Endothelial cell of umbilical vein (primary cell): ENCODE data around the gene GOLGA3. TPM values are rescaled to one million over a fixed set of nuclear protein-coding genes. Genes with fewer than 3 reads are reported as not detected.

Experiments
- BruUV-seq: library from RNA; stranded (reverse); fragments of 400-500 nt; replicated peaks from 2 replicates; lab custom pipeline; 2021; lab: Mats Ljungman, UMichigan
- CTCF ChIA-PET: fragments of 300-600, 350-600 bp; sonication (Branson Sonifier 250); formaldehyde crosslinking; loops from one replicate; lab custom pipeline; 2021; ENCODE audit warnings: antibody characterized with exemption, inconsistent platforms; lab: Charles Lee
- POLR2A ChIA-PET: fragments of 300-600, 350-600 bp; sonication (Branson Sonifier 250); formaldehyde crosslinking; loops from one replicate; lab custom pipeline; 2021; ENCODE audit warnings: antibody characterized with exemption, inconsistent platforms; lab: Charles Lee
- DNase-seq: peaks from one replicate; pipeline ENCODE4 v3.0.0-alpha.2; 2011; ENCODE audit warnings: low read depth, low spot score
- FAIRE-seq: peaks from 2 replicates; lab custom pipeline; 2011; peaks lifted over from hg19 to GRCh38; lab: Jason Lieb, UNC
- H2AFZ ChIP-seq: 2 replicates; pipeline ENCODE4 v1.6.0; 2012; ENCODE audit warnings: low read depth, low read length, control low read depth, inconsistent platforms
- H3K27ac ChIP-seq: 2 replicates; pipeline ENCODE4 v1.5.1; 2011; ENCODE audit warnings: low read depth, mild to moderate bottlenecking, control low read depth, low read length, moderate library complexity; ENCODE audit not compliant: insufficient read depth
- H3K27me3 ChIP-seq, 2 experiments: 2 replicates each; pipeline versions ENCODE4 v1.6.0 to v1.6.1; 2011; ENCODE audit warnings: low read length in 2 of 2, mixed read lengths in 1 of 2; ENCODE audit not compliant: control insufficient read depth in 2 of 2, insufficient read depth in 2 of 2
- H3K36me3 ChIP-seq, 2 experiments: 2 replicates in 1 of 2; 3 replicates in 1 of 2; pipeline ENCODE4 v1.5.1; 2011; ENCODE audit warnings: low read length in 2 of 2, mild to moderate bottlenecking in 1 of 2, moderate library complexity in 1 of 2; ENCODE audit not compliant: control insufficient read depth in 2 of 2, insufficient read depth in 2 of 2; ENCODE audit errors: extremely low read depth in 1 of 2
- H3K4me1 ChIP-seq: 3 replicates; pipeline ENCODE4 v1.5.1; 2011; ENCODE audit warnings: mild to moderate bottlenecking, low read length; ENCODE audit not compliant: control insufficient read depth, insufficient read depth; ENCODE audit errors: extremely low read depth
- H3K4me2 ChIP-seq: 2 replicates; pipeline ENCODE4 v1.6.1; 2011; ENCODE audit warnings: low read length, control low read depth, mixed read lengths; ENCODE audit not compliant: insufficient read depth
- H3K4me3 ChIP-seq, 3 experiments: fragments of 200-600 bp in 1 of 3; sonication (generic), shearing (Covaris generic) in 1 of 3; replicated peaks in 1 of 3; 2 replicates each; pipeline ENCODE4 v1.5.1; 2011 to 2016; ENCODE audit warnings: control low read depth in 3 of 3, low read length in 3 of 3, mild to moderate bottlenecking in 2 of 3, inconsistent platforms in 1 of 3, low read depth in 1 of 3, moderate library complexity in 1 of 3; ENCODE audit not compliant: insufficient read depth in 1 of 3
- H3K79me2 ChIP-seq: 2 replicates; pipeline ENCODE4 v1.6.0; 2012; ENCODE audit warnings: low read length, inconsistent platforms; ENCODE audit not compliant: control insufficient read depth, insufficient read depth
- H3K9ac ChIP-seq: replicated peaks from 2 replicates; pipeline ENCODE3; 2011; ENCODE audit warnings: low read length, control low read depth; ENCODE audit not compliant: insufficient read depth; ENCODE audit errors: extremely low read depth
- H3K9me1 ChIP-seq: replicated peaks from 3 replicates; pipeline ENCODE4 v1.6.0; 2011; ENCODE audit warnings: mild to moderate bottlenecking, low read length; ENCODE audit not compliant: control insufficient read depth, insufficient read depth; ENCODE audit errors: extremely low read depth
- H3K9me3 ChIP-seq: replicated peaks from 2 replicates; pipeline ENCODE4 v1.5.1; 2012; ENCODE audit warnings: low read length, inconsistent platforms; ENCODE audit not compliant: control insufficient read depth, insufficient read depth
- H4K20me1 ChIP-seq: replicated peaks from 2 replicates; pipeline ENCODE3; 2011; ENCODE audit warnings: mild to moderate bottlenecking, low read length; ENCODE audit not compliant: control insufficient read depth, insufficient read depth; ENCODE audit errors: extremely low read depth
- EZH2 ChIP-seq: IDR thresholded peaks from 2 replicates; pipeline ENCODE4 v1.6.1; 2012; ENCODE audit warnings: borderline replicate concordance, low read depth, mild to moderate bottlenecking, moderate library complexity, low read length, inconsistent platforms; ENCODE audit not compliant: severe bottlenecking
- FOS ChIP-seq: IDR thresholded peaks from 2 replicates; pipeline ENCODE4 v1.6.1; 2011; ENCODE audit warnings: mild to moderate bottlenecking, low read length, moderate library complexity, borderline replicate concordance; ENCODE audit not compliant: insufficient read depth
- GATA2 ChIP-seq: IDR thresholded peaks from 2 replicates; pipeline ENCODE4 v1.7.0; 2011; ENCODE audit warnings: low read depth, mild to moderate bottlenecking, moderate library complexity, mixed read lengths, low read length; ENCODE audit not compliant: insufficient read length, insufficient read depth
- JUN ChIP-seq: IDR thresholded peaks from 2 replicates; pipeline ENCODE4 v1.6.1; 2011; ENCODE audit warnings: borderline replicate concordance, low read depth; ENCODE audit not compliant: insufficient read length, insufficient read depth
- MYC ChIP-seq: IDR thresholded peaks from one replicate; pipeline ENCODE4 v1.6.1; 2011; ENCODE audit warnings: mild to moderate bottlenecking, low read depth, low read length
- POLR2A ChIP-seq: IDR thresholded peaks from 2 replicates; pipeline ENCODE4 v1.6.1; 2012; ENCODE audit warnings: low read depth, mild to moderate bottlenecking, control low read depth, low read length
- POLR2AphosphoS5 ChIP-seq: IDR thresholded peaks from 2 replicates; pipeline ENCODE4 v1.6.1; 2012; ENCODE audit warnings: low read depth, mild to moderate bottlenecking, control low read depth, low read length, moderate library complexity; ENCODE audit not compliant: insufficient read depth
- dilution Hi-C: fragments of 300-500 bp; cut with MboI; formaldehyde crosslinking; loops from one replicate; pipeline ENCODE4 v1.15.0; 2019; ENCODE audit warnings: low sequenced_read_pairs; ENCODE audit not compliant: extremely low pct_ligation_motif_present
- intact Hi-C: fragments of 100-400 bp; cut with micrococcal nuclease; formaldehyde crosslinking; loops from one replicate; pipeline ENCODE4 v1.10.0; 2022
- polyA plus RNA-seq, 4 experiments: library from polyadenylated mRNA; depleted of rRNA in 3 of 4; stranded (reverse) in 3 of 4; unstranded in 1 of 4; fragments of >200 nt; gene quantifications; 2 replicates each; pipeline versions ENCODE4 v1.2.1 to v1.2.3, GENCODE V29; 2011 to 2012; ENCODE audit warnings: missing spikeins in 1 of 4
- total RNA-seq: library from RNA; stranded (reverse); gene quantifications from 2 replicates; pipeline ENCODE4 v1.2.3, GENCODE V29; 2021
- TF ChIP-seq, protein P1 (sequence below), 2 donors: IDR thresholded peaks; 1 replicate in 1 of 2; 2 replicates in 1 of 2; pipeline ENCODE4 v1.5.1; 2011; ENCODE audit warnings: low read length in 2 of 2, mild to moderate bottlenecking in 2 of 2, moderate library complexity in 2 of 2, control low read depth in 1 of 2, inconsistent platforms in 1 of 2, low read depth in 1 of 2; ENCODE audit not compliant: insufficient read depth in 1 of 2; ENCODE audit errors: extremely low read depth in 1 of 2
- TF ChIP-seq, protein P2 (sequence below): IDR thresholded peaks from 2 replicates; pipeline ENCODE4 v1.6.1; 2011; ENCODE audit not compliant: insufficient read depth, insufficient read length

Gene GOLGA3
- total and polyA plus RNA-seq, 2 donors (not counting 3 experiments of a cell fraction or from before 2014, with no cell fraction given) = 18.4 to 86.0 TPM

DNA sequence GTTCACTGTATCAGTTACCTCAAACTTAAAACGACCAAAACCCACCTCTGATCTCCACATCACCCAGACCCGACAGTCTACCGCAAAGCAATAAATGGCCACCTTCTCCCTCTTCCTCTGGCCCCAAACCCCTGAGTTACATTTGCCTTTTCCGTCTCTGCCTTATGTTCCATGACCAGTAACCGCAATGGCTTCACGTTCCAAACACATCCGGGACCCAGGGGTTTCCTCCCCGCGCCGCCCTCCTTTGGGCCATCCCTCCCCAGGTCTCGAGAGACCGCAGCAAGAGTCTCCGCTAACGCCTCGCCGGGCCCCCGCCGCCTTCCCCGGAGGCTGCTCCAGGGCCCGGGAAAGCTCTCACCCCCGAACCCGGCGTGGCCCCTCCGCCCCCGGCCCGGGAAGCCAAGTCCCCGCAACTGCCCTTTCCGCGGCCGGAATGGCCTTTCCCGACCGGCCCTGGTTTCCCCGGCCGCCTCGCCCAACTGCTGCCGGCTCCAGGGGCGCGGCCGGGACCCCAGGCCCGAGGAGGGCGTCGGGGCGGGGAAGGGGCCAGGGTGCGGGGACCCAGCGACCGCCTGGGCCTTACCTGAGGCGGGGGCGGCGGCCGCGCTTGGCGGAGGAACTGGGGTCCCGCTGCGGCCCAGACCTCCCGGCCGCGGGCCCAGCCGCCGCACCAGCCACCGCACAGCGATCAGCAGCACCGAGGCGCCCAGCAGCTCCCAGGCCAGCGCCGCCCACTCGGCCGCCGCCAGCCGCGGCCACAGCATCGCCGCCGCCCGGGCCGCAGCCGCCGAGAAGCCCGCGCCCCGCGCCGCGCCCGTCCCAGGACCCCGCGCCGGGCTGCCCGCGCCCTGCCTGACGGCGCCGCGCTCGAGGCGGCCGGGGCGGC lies 67.4 kb downstream of the GOLGA3 start, which contains the start of gene ANKLE2:
ANKLE2 (minus strand) TSS at position 801 of the 889 bp plus-strand sequence; CDS start at position 767, 34 bp downstream.
- CTCF ChIA-PET = interaction anchor here (1.3 kb wide), 1 partner anchor 20 kb away, joined by 4 read pairs; no protein-coding TSS in a partner anchor
- Histone ChIP-seq H3K4me3 (peak within 1 kb of the TSS; percentile 81 to 87 (median 86)), H3K79me2 (peaks cover 52% of the 10 kb centered on the region), H3K27ac (peak within 1 kb of the TSS; percentile 75), H3K4me2 (peak within 1 kb of the TSS; percentile 84), H3K9me1 (no peaks in the 10 kb centered on the region), H3K9ac (peak within 1 kb of the TSS; percentile 80), H2AFZ (peak within 1 kb of the TSS; percentile 92), H3K27me3 (no peaks in the 10 kb centered on the region), H4K20me1 (peaks cover 9% of the 10 kb centered on the region), H3K36me3 (peaks cover 2 to 6% of the 10 kb centered on the region in 2 experiments), H3K9me3 (no peaks in the 10 kb centered on the region), H3K4me1 (peaks cover 12% of the 10 kb centered on the region)
- peak; percentile 63 for FAIRE-seq
- intact Hi-C loops = loop anchor here (1.0 kb wide), 1 partner anchor 74 kb away; the partner anchor contains the start of genes POLE and PXMP2
- POLR2A ChIA-PET = no interaction called here
- TF ChIP-seq GATA2 (no peak), POLR2A (no peak), FOS (no peak), MYC (no peak), EZH2 (no peak), POLR2AphosphoS5 (no peak), JUN (no peak)
- TF ChIP-seq, protein P1, sequence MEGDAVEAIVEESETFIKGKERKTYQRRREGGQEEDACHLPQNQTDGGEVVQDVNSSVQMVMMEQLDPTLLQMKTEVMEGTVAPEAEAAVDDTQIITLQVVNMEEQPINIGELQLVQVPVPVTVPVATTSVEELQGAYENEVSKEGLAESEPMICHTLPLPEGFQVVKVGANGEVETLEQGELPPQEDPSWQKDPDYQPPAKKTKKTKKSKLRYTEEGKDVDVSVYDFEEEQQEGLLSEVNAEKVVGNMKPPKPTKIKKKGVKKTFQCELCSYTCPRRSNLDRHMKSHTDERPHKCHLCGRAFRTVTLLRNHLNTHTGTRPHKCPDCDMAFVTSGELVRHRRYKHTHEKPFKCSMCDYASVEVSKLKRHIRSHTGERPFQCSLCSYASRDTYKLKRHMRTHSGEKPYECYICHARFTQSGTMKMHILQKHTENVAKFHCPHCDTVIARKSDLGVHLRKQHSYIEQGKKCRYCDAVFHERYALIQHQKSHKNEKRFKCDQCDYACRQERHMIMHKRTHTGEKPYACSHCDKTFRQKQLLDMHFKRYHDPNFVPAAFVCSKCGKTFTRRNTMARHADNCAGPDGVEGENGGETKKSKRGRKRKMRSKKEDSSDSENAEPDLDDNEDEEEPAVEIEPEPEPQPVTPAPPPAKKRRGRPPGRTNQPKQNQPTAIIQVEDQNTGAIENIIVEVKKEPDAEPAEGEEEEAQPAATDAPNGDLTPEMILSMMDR (IDR thresholded peaks at IDR 0.05; ENCODE audit: extremely low read depth in 1 of 2, insufficient read depth in 1 of 2, low read depth in 1 of 2, low read length in 2 of 2) = no peak
- TF ChIP-seq, protein P2, sequence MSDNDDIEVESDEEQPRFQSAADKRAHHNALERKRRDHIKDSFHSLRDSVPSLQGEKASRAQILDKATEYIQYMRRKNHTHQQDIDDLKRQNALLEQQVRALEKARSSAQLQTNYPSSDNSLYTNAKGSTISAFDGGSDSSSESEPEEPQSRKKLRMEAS = no peak
- peak; percentile 52 for DNase-seq
- no TSS peak for BruUV-seq
- dilution Hi-C loops = no loop called here
